ENCODE data around the gene FTO.

- TF ChIP-seq CTCF (IDR thresholded peaks at IDR 0.05) (no peak), EP300 (IDR thresholded peaks at IDR 0.05; ENCODE audit: low read depth) (no peak), POLR2AphosphoS5 (IDR thresholded peaks at IDR 0.05) (no peak)
These were observed 31.0 kb downstream of the FTO start for GRCh38 chr16:53734908-53735307.
